MM.1S (cell line): ENCODE data around the gene PPM1A.

Source experiments
- CTCF ChIP-seq: fragments of 300-600 bp; sonication (generic); IDR thresholded peaks from 2 replicates; pipeline ENCODE4 v1.5.1; 2016; ENCODE audit warnings: antibody characterized with exemption, low read length, mixed read lengths
- EZH2 ChIP-seq: fragments of 300-600 bp; sonication (generic); optimal IDR thresholded peaks from 2 replicates; pipeline ENCODE3; 2017; ENCODE audit warnings: low read depth, mild to moderate bottlenecking, antibody characterized with exemption, low read length, mixed read lengths

- peak; percentile 48 for TF ChIP-seq CTCF
- no peak for TF ChIP-seq EZH2
Observed at GRCh38 chr14:60266021-60266937, 17.3 kb downstream of the PPM1A start.
